Nephron progenitor cell (in vitro differentiated cells): ENCODE results near the gene SLAMF1.
"Not testable (repeated sequence)": the region's sequence is repeated elsewhere in the genome, so short reads cannot be mapped to it uniquely, and the experiment has no call there.

Experiments
- DNase-seq: peaks from one replicate; pipeline ENCODE4 v3.0.0; 2021
- H3K27ac Mint-ChIP-seq: 2 replicates; pipeline ENCODE4 v1.8.0; 2021; ENCODE audit warnings: mild to moderate bottlenecking, moderate library complexity, mixed read lengths
- H3K27me3 Mint-ChIP-seq: 2 replicates; pipeline ENCODE4 v1.8.0; 2021; ENCODE audit warnings: mild to moderate bottlenecking, low read depth, mixed read lengths; ENCODE audit not compliant: poor library complexity
- H3K36me3 Mint-ChIP-seq: 2 replicates; pipeline ENCODE4 v1.8.0; 2021; ENCODE audit warnings: low read depth, mixed read lengths
- H3K4me1 Mint-ChIP-seq: 2 replicates; pipeline ENCODE4 v1.8.0; 2021; ENCODE audit warnings: mixed read lengths
- H3K4me3 Mint-ChIP-seq: 2 replicates; pipeline ENCODE4 v1.8.0; 2021; ENCODE audit warnings: mild to moderate bottlenecking, moderate library complexity, mixed read lengths
- H3K9me3 Mint-ChIP-seq: 2 replicates; pipeline ENCODE4 v1.8.0; 2021; ENCODE audit warnings: mild to moderate bottlenecking, moderate library complexity, mixed read lengths
- TF ChIP-seq, protein P1 (sequence below): fragments of 200-600 bp; sonication (generic); IDR thresholded peaks from 2 replicates; pipeline ENCODE4 v1.5.0; 2021; ENCODE audit warnings: antibody characterized with exemption

Gene SLAMF1

DNA sequence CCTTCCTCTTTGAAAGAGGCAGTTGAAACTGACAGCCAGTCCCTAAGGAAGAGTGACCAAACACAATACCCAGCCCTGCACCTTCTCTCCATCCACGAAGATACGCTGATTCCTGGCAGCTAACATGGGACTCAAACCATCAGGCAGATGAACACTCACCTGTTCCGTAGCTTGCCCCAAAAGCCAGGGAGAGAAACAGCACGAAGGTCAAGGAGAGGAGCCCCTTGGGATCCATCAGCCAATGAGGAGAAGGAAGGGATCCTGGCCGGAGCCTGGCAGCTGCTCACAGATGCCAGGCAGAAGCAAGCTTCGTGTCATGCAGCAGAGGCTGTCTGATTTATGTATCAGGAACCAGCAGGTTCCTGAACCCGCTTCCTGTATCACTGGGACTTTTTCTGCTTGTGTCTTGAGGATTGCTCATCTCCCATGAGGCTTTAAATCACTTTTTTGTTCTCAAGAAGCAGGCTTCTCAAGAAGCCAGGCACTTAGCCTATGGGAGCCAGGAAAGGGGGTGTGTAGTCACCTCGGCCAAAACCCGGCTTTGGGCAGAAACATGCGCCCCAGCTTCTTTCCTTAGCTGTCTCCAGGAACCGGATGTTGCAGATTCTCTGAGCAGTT, at the start of gene SLAMF1:
TSS of gene SLAMF1 (minus strand) at position 334 of the 618 bp plus-strand sequence. CDS start at position 235, 99 bp downstream.
- TF ChIP-seq, protein P1, sequence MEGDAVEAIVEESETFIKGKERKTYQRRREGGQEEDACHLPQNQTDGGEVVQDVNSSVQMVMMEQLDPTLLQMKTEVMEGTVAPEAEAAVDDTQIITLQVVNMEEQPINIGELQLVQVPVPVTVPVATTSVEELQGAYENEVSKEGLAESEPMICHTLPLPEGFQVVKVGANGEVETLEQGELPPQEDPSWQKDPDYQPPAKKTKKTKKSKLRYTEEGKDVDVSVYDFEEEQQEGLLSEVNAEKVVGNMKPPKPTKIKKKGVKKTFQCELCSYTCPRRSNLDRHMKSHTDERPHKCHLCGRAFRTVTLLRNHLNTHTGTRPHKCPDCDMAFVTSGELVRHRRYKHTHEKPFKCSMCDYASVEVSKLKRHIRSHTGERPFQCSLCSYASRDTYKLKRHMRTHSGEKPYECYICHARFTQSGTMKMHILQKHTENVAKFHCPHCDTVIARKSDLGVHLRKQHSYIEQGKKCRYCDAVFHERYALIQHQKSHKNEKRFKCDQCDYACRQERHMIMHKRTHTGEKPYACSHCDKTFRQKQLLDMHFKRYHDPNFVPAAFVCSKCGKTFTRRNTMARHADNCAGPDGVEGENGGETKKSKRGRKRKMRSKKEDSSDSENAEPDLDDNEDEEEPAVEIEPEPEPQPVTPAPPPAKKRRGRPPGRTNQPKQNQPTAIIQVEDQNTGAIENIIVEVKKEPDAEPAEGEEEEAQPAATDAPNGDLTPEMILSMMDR: no peak
- Mint-ChIP-seq H3K4me3 (no peak within 1 kb of the TSS), H3K9me3 (no peaks in the 10 kb centered on the region), H3K4me1 (peaks cover 24% of the 10 kb centered on the region), H3K27me3 (peaks cover 16% of the 10 kb centered on the region), H3K36me3 (no peaks in the 10 kb centered on the region), H3K27ac (peak within 1 kb of the TSS; percentile 39)
- no peak for DNase-seq

DNA sequence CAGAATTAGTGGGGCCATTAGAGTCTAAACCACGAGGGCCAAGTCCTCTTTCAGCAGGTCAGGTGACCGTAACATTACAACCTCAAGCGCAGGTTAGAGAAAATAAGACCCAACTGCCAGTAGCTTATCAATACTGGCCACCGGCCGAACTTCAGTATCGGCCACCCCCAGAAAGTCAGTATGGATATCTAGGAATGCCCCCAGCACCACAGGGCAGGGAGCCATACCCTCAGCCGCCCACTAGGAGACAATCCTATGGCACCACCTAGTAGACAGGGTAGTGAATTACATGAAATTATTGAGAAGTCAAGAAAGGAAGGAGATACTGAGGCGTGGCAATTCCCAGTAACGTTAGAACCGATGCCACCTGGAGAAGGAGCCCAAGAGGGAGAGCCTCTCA, 45.5 kb upstream of the SLAMF1 start:
- not testable (repeated sequence) for H3K4me3 Mint-ChIP-seq, H3K4me1 Mint-ChIP-seq, H3K36me3 Mint-ChIP-seq, H3K9me3 Mint-ChIP-seq, DNase-seq, H3K27me3 Mint-ChIP-seq, H3K27ac Mint-ChIP-seq

- Mint-ChIP-seq H3K9me3 (peaks cover 13% of the 10 kb centered on the region), H3K4me3 (no peak overlapping the region)
- TF ChIP-seq, protein P1: no peak
Measured at GRCh38 chr1:160685266-160685665, 38.4 kb upstream of the SLAMF1 start.

GRCh38 chr1:160682983-160683865, 36.4 kb upstream of the SLAMF1 start:
- Mint-ChIP-seq H3K27ac (no peak overlapping the region), H3K36me3 (no peaks in the 10 kb centered on the region), H3K4me3 (no peak overlapping the region), H3K4me1 (peaks cover 4% of the 10 kb centered on the region), H3K27me3 (peaks cover 6% of the 10 kb centered on the region), H3K9me3 (peaks cover 13% of the 10 kb centered on the region)
- TF ChIP-seq, protein P1: no peak
- no peak for DNase-seq

More at GRCh38 chr1:160685266-160685665, 38.4 kb upstream of the SLAMF1 start:
- Mint-ChIP-seq H3K36me3 (no peaks in the 10 kb centered on the region), H3K4me1 (peaks cover 4% of the 10 kb centered on the region), H3K27me3 (no peaks in the 10 kb centered on the region), H3K27ac (no peak overlapping the region)
- no peak for DNase-seq

DNA sequence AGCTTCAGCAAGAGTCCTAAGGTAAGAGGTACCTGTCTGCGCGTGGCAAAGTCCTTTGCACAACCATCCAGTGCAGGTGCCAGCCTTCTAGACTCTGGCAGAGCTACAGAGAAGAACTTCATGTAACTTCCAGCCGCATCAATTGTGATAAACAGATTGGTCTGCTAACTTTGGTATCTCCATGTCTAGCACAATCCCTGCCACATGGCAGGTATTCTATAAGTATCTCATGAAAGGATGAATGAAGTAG, 35.0 kb upstream of the SLAMF1 start:
- no peak overlapping the region for H3K27ac Mint-ChIP-seq
- peaks cover 8% of the 10 kb centered on the region for H3K9me3 Mint-ChIP-seq
- H3K4me3 Mint-ChIP-seq: no peak overlapping the region
- no peak for DNase-seq
- H3K36me3 Mint-ChIP-seq: no peaks in the 10 kb centered on the region
- H3K27me3 Mint-ChIP-seq: peaks cover 11% of the 10 kb centered on the region
- peaks cover 4% of the 10 kb centered on the region for H3K4me1 Mint-ChIP-seq
- TF ChIP-seq, protein P1: no peak

- no peak overlapping the region for H3K27ac Mint-ChIP-seq
- peaks cover 4% of the 10 kb centered on the region for H3K4me1 Mint-ChIP-seq
Measured at GRCh38 chr1:160681066-160681890, 34.4 kb upstream of the SLAMF1 start.

More at GRCh38 chr1:160681066-160681890, 34.4 kb upstream of the SLAMF1 start:
- peak; percentile 76 for DNase-seq
- H3K27me3 Mint-ChIP-seq: peaks cover 11% of the 10 kb centered on the region
- TF ChIP-seq, protein P1: peak; percentile 73
- H3K9me3 Mint-ChIP-seq: peaks cover 5% of the 10 kb centered on the region
- no peak overlapping the region for H3K4me3 Mint-ChIP-seq
- no peaks in the 10 kb centered on the region for H3K36me3 Mint-ChIP-seq
